ENCODE data around the gene MFN1. TPM values are rescaled to one million over a fixed set of nuclear protein-coding genes. Genes with fewer than 3 reads are reported as not detected.

MFN1 gene
- total and polyA plus RNA-seq, 2 of the 13 experiments (the other 11 are each of a cell fraction or from before 2014, with no cell fraction given): 25.2 to 37.5 TPM

- TF ChIP-seq ZNF629 (CRISPR knock-in tag; conservative IDR thresholded peaks at IDR 0.05) (no peak), MTF1 (CRISPR knock-in tag; IDR thresholded peaks at IDR 0.05) (no peak), ZEB1 (IDR thresholded peaks at IDR 0.05; ENCODE audit: insufficient replicate concordance, low read depth) (no peak), ZNF737 (CRISPR knock-in tag; IDR thresholded peaks at IDR 0.05; ENCODE audit: borderline replicate concordance) (no peak), ARID5B (CRISPR knock-in tag; IDR thresholded peaks at IDR 0.05) (peak; percentile 29; the same call in 1 of the 2 replicates), IRF1 (CRISPR knock-in tag; IDR thresholded peaks at IDR 0.05; ENCODE audit: low read depth) (no peak), MIER2 (CRISPR knock-in tag; IDR thresholded peaks at IDR 0.05) (no peak), MAFG (CRISPR knock-in tag; IDR thresholded peaks at IDR 0.05) (no peak), ZNF101 (CRISPR knock-in tag; IDR thresholded peaks at IDR 0.05; ENCODE audit: borderline replicate concordance, low read depth) (0 out of 2 replicates have a peak, but pooled peaks have one; percentile 40), ZBTB10 (CRISPR knock-in tag; IDR thresholded peaks at IDR 0.05; ENCODE audit: borderline replicate concordance) (peak; percentile 60; the same call in 1 of the 2 replicates), ELF4 (CRISPR knock-in tag; IDR thresholded peaks at IDR 0.05; ENCODE audit: borderline replicate concordance) (no peak), HDAC6 (IDR thresholded peaks at IDR 0.05; ENCODE audit: low read depth, low read length) (no peak), ZNF121 (CRISPR knock-in tag; IDR thresholded peaks at IDR 0.05) (no peak), ZSCAN5A (CRISPR knock-in tag; IDR thresholded peaks at IDR 0.05; ENCODE audit: borderline replicate concordance) (no peak), KDM5B (CRISPR knock-in tag; IDR thresholded peaks at IDR 0.05; ENCODE audit: borderline replicate concordance) (no peak), KLF6 (CRISPR knock-in tag; IDR thresholded peaks at IDR 0.05) (no peak), ZNF337 (CRISPR knock-in tag; IDR thresholded peaks at IDR 0.05; ENCODE audit: borderline replicate concordance, low read depth) (no peak), MTA3 (CRISPR knock-in tag; IDR thresholded peaks at IDR 0.05) (no peak), NRL (CRISPR knock-in tag; IDR thresholded peaks at IDR 0.05; ENCODE audit: borderline replicate concordance) (no peak)
Measured at GRCh38 chr3:179323197-179324110, 24.1 kb upstream of the MFN1 start (continued).
